ENCODE results near the gene DTX1.

Gene DTX1

GRCh38 chr12:113087193-113087592, 30.7 kb downstream of the DTX1 start:
- H3K4me1 Mint-ChIP-seq (ENCODE audit: low read depth in 2 of 2), result peaks cover 78 to 92% of the 10 kb centered on the region in 2 donors
- H3K4me3 Mint-ChIP-seq, result peak overlapping the region; percentile 77 to 85
- no peak for DNase-seq
- H3K36me3 Mint-ChIP-seq (ENCODE audit: insufficient read depth), result peaks cover 13% of the 10 kb centered on the region
- H3K27me3 Mint-ChIP-seq, result no peaks in the 10 kb centered on the region
- peak overlapping the region; percentile 97 to 99 for H3K27ac Mint-ChIP-seq
- ATAC-seq (replicated peaks), result no peak
- H3K9me3 Mint-ChIP-seq, result no peaks in the 10 kb centered on the region

- Mint-ChIP-seq H3K9me3 (no peaks in the 10 kb centered on the region), H3K4me3 (peak overlapping the region; percentile 74 to 85), H3K36me3 (ENCODE audit: insufficient read depth) (peaks cover 15% of the 10 kb centered on the region), H3K27ac (peak overlapping the region; percentile 97 to 99), H3K27me3 (no peaks in the 10 kb centered on the region), H3K4me1 (ENCODE audit: low read depth in 2 of 2) (peaks cover 80 to 92% of the 10 kb centered on the region in 2 donors)
- no peak for ATAC-seq (replicated peaks)
- DNase-seq, result no peak
Measured at GRCh38 chr12:113088037-113088436, 31.5 kb downstream of the DTX1 start.

- Mint-ChIP-seq H3K36me3 (ENCODE audit: insufficient read depth) (peaks cover 15% of the 10 kb centered on the region), H3K27me3 (no peaks in the 10 kb centered on the region), H3K9me3 (no peaks in the 10 kb centered on the region), H3K4me1 (ENCODE audit: low read depth in 2 of 2) (peaks cover 79 to 85% of the 10 kb centered on the region in 2 donors), H3K27ac (peak overlapping the region; percentile 97 to 99), H3K4me3 (peak overlapping the region; percentile 74 to 85)
- ATAC-seq (replicated peaks), result peak; percentile 64
- peak in 2 of 3 experiments; percentile 39 to 41 for DNase-seq
Measured at GRCh38 chr12:113088971-113089756, 32.6 kb downstream of the DTX1 start.

- ATAC-seq (replicated peaks) (no peak), DNase-seq (no peak)
Measured at GRCh38 chr12:113089839-113090238, 33.3 kb downstream of the DTX1 start.

GRCh38 chr12:113090740-113091139, 34.2 kb downstream of the DTX1 start:
- no peak for DNase-seq
- Mint-ChIP-seq H3K4me1 (ENCODE audit: low read depth in 2 of 2) (peaks cover 77 to 80% of the 10 kb centered on the region in 2 donors), H3K36me3 (ENCODE audit: insufficient read depth) (peaks cover 15% of the 10 kb centered on the region), H3K27me3 (no peaks in the 10 kb centered on the region), H3K27ac (peak overlapping the region in 1 of 2 donors; percentile 49), H3K4me3 (peak overlapping the region in 1 of 2 donors; percentile 39), H3K9me3 (no peaks in the 10 kb centered on the region)
- ATAC-seq (replicated peaks), result no peak

More at GRCh38 chr12:113089839-113090238, 33.3 kb downstream of the DTX1 start:
- H3K4me3 Mint-ChIP-seq, result peak overlapping the region; percentile 74 to 85
- H3K4me1 Mint-ChIP-seq (ENCODE audit: low read depth in 2 of 2), result peaks cover 78 to 81% of the 10 kb centered on the region in 2 donors
- H3K27me3 Mint-ChIP-seq, result no peaks in the 10 kb centered on the region
- H3K9me3 Mint-ChIP-seq, result no peaks in the 10 kb centered on the region
- peaks cover 15% of the 10 kb centered on the region for H3K36me3 Mint-ChIP-seq (ENCODE audit: insufficient read depth)
- peak overlapping the region; percentile 97 to 99 for H3K27ac Mint-ChIP-seq

GRCh38 chr12:113091506-113091905, 35.0 kb downstream of the DTX1 start:
- ATAC-seq (replicated peaks) (no peak), DNase-seq (no peak)
- no peaks in the 10 kb centered on the region for H3K27me3 Mint-ChIP-seq
- H3K4me3 Mint-ChIP-seq, result peak overlapping the region; percentile 26 to 28
- peak overlapping the region; percentile 68 to 82 for H3K27ac Mint-ChIP-seq
- H3K36me3 Mint-ChIP-seq (ENCODE audit: insufficient read depth), result peaks cover 14% of the 10 kb centered on the region
- no peaks in the 10 kb centered on the region for H3K9me3 Mint-ChIP-seq
- peaks cover 70 to 73% of the 10 kb centered on the region in 2 donors for H3K4me1 Mint-ChIP-seq (ENCODE audit: low read depth in 2 of 2)

- DNase-seq (no peak), ATAC-seq (replicated peaks) (no peak)
- Mint-ChIP-seq H3K27me3 (no peaks in the 10 kb centered on the region), H3K4me3 (peak overlapping the region in 1 of 2 donors; percentile 10), H3K36me3 (ENCODE audit: insufficient read depth) (peaks cover 17% of the 10 kb centered on the region), H3K9me3 (no peaks in the 10 kb centered on the region), H3K4me1 (ENCODE audit: low read depth in 2 of 2) (peaks cover 57 to 64% of the 10 kb centered on the region in 2 donors), H3K27ac (peak overlapping the region; percentile 68 to 75)
Measured at GRCh38 chr12:113092607-113093408, 36.3 kb downstream of the DTX1 start.

GRCh38 chr12:113093409-113094101, 37.0 kb downstream of the DTX1 start:
- peak overlapping the region in 1 of 2 donors; percentile 53 for H3K27ac Mint-ChIP-seq
- DNase-seq, result no peak
- no peak for ATAC-seq (replicated peaks)
- H3K4me3 Mint-ChIP-seq, result no peak overlapping the region
- H3K27me3 Mint-ChIP-seq, result no peaks in the 10 kb centered on the region
- H3K36me3 Mint-ChIP-seq (ENCODE audit: insufficient read depth), result peaks cover 20% of the 10 kb centered on the region
- H3K4me1 Mint-ChIP-seq (ENCODE audit: low read depth in 2 of 2), result peaks cover 52 to 65% of the 10 kb centered on the region in 2 donors
- no peaks in the 10 kb centered on the region for H3K9me3 Mint-ChIP-seq

- peak overlapping the region in 1 of 2 donors; percentile 69 for H3K27ac Mint-ChIP-seq
- H3K27me3 Mint-ChIP-seq, result no peaks in the 10 kb centered on the region
- H3K4me1 Mint-ChIP-seq (ENCODE audit: low read depth in 2 of 2), result peaks cover 40 to 55% of the 10 kb centered on the region in 2 donors
- H3K9me3 Mint-ChIP-seq, result no peaks in the 10 kb centered on the region
- no peak overlapping the region for H3K4me3 Mint-ChIP-seq
- H3K36me3 Mint-ChIP-seq (ENCODE audit: insufficient read depth), result peaks cover 16% of the 10 kb centered on the region
- ATAC-seq (replicated peaks) (no peak), DNase-seq (no peak)
Measured at GRCh38 chr12:113094738-113095137, 38.2 kb downstream of the DTX1 start.

GRCh38 chr12:113095405-113095804, 38.9 kb downstream of the DTX1 start:
- Mint-ChIP-seq H3K27ac (peak overlapping the region; percentile 39 to 69), H3K4me1 (ENCODE audit: low read depth in 2 of 2) (peaks cover 34 to 48% of the 10 kb centered on the region in 2 donors), H3K36me3 (ENCODE audit: insufficient read depth) (peaks cover 16% of the 10 kb centered on the region), H3K27me3 (no peaks in the 10 kb centered on the region), H3K4me3 (peak overlapping the region in 1 of 2 donors; percentile 43), H3K9me3 (no peaks in the 10 kb centered on the region)
- no peak for DNase-seq
- peak; percentile 57 for ATAC-seq (replicated peaks)

- Mint-ChIP-seq H3K4me1 (ENCODE audit: low read depth in 2 of 2) (peaks cover 19 to 33% of the 10 kb centered on the region in 2 donors), H3K9me3 (no peaks in the 10 kb centered on the region), H3K27me3 (no peaks in the 10 kb centered on the region), H3K27ac (peak overlapping the region in 1 of 2 donors; percentile 69), H3K36me3 (ENCODE audit: insufficient read depth) (peaks cover 16% of the 10 kb centered on the region), H3K4me3 (no peak overlapping the region)
- no peak for DNase-seq
- no peak for ATAC-seq (replicated peaks)
Measured at GRCh38 chr12:113096675-113097461, 40.3 kb downstream of the DTX1 start.

GRCh38 chr12:113097716-113098440, 41.3 kb downstream of the DTX1 start:
- Mint-ChIP-seq H3K27me3 (no peaks in the 10 kb centered on the region), H3K36me3 (ENCODE audit: insufficient read depth) (peaks cover 13% of the 10 kb centered on the region), H3K27ac (no peak overlapping the region), H3K4me1 (ENCODE audit: low read depth in 2 of 2) (peaks cover 10 to 23% of the 10 kb centered on the region in 2 donors), H3K9me3 (no peaks in the 10 kb centered on the region), H3K4me3 (no peak overlapping the region)
- ATAC-seq (replicated peaks) (no peak), DNase-seq (no peak)

Data from effector memory CD8-positive, alpha-beta T cell (primary cell).